Measurements from ENCODE around the gene CTSE.

GRCh38 chr1:206004826-206005225 is 18.9 kb downstream of the CTSE start:
- TF ChIP-seq POLR2A (IDR thresholded peaks at IDR 0.05): no peak
- no peak for TF ChIP-seq CTCF (IDR thresholded peaks at IDR 0.05)
- no peak for TF ChIP-seq EP300 (IDR thresholded peaks at IDR 0.05)

Data from tibial nerve (tissue), 4 donors.